Upper lobe of left lung (tissue), 4 donors: Measurements from ENCODE around the gene ANKRD13A.

Experiments
- CTCF ChIP-seq, 6 experiments: fragments of 450-650 bp in 4 of 6; fragments of 200-600 bp in 2 of 6; sonication (generic) in 2 of 6; IDR thresholded peaks; one replicate each; pipeline ENCODE4 v1.5.1; 2016 to 2019; ENCODE audit warnings: antibody characterized with exemption in 6 of 6
- POLR2A ChIP-seq, 4 donors: fragments of 450-650 bp; IDR thresholded peaks; one replicate each; pipeline ENCODE4 v1.5.1; 2016 to 2017; ENCODE audit warnings: antibody characterized with exemption in 4 of 4, mild to moderate bottlenecking in 2 of 4

DNA sequence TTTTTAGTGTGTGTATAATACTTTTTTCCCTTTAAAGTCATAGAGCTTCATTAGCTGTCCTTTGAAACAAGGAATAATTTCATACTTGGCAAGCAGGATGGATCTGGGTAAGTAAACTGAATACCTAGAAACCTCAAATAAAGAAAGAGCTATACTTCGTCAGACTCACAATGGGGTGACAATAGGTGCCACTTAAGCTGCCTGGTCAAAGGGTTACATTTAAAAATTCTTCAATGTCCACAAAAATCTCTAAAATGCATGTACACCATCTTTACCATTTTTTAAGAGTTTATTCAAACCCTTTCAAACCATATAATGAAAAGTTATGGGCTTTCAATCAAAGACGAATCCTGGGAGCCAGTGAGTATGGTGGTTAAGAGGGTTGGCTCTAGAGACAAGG lies 6.1 kb upstream of the ANKRD13A start:
- TF ChIP-seq CTCF (IDR thresholded peaks at IDR 0.05) (no peak), POLR2A (IDR thresholded peaks at IDR 0.05) (no peak)
